ENCODE data around the gene PGS1. TPM values are rescaled to one million over a fixed set of nuclear protein-coding genes. Genes with fewer than 3 reads are reported as not detected.

PGS1 gene
- polyA plus RNA-seq, 2 donors, result 13.9 to 14.2 TPM

GRCh38 chr17:78435330-78436005, 57.0 kb downstream of the PGS1 start:
- H3K27ac ChIP-seq (ENCODE audit: low read depth in 2 of 2, low read length in 1 of 2), result no peak overlapping the region
- H3K4me3 ChIP-seq (ENCODE audit: low read depth in 1 of 2, low read length in 2 of 2), result no peak overlapping the region
- H3K4me1 ChIP-seq (ENCODE audit: control insufficient read depth in 2 of 2, insufficient read depth in 2 of 2, low read length in 1 of 2), result peaks cover 4 to 7% of the 10 kb centered on the region in 2 donors
- no peaks in the 10 kb centered on the region for H3K27me3 ChIP-seq (ENCODE audit: control insufficient read depth in 1 of 2, insufficient read depth in 2 of 2, low read length in 2 of 2)
- H3K9me3 ChIP-seq (ENCODE audit: control insufficient read depth in 2 of 2, insufficient read depth in 1 of 2, low read depth in 1 of 2, low read length in 1 of 2), result no peaks in the 10 kb centered on the region
- no peaks in the 10 kb centered on the region for H3K36me3 ChIP-seq (ENCODE audit: control insufficient read depth in 2 of 2, insufficient read depth in 2 of 2, low read length in 1 of 2)
- WGBS, 2 donors, result 71 to 76% methylated on average over 19 of the region's 19 CpGs

GRCh38 chr17:78437508-78438169, 59.2 kb downstream of the PGS1 start:
- Histone ChIP-seq H3K4me1 (ENCODE audit: control insufficient read depth in 2 of 2, insufficient read depth in 2 of 2, low read length in 1 of 2) (peaks cover 4% of the 10 kb centered on the region in 2 donors), H3K27me3 (ENCODE audit: control insufficient read depth in 1 of 2, insufficient read depth in 2 of 2, low read length in 2 of 2) (no peaks in the 10 kb centered on the region), H3K9me3 (ENCODE audit: control insufficient read depth in 2 of 2, insufficient read depth in 1 of 2, low read depth in 1 of 2, low read length in 1 of 2) (no peaks in the 10 kb centered on the region), H3K36me3 (ENCODE audit: control insufficient read depth in 2 of 2, insufficient read depth in 2 of 2, low read length in 1 of 2) (no peaks in the 10 kb centered on the region), H3K4me3 (ENCODE audit: low read depth in 1 of 2, low read length in 2 of 2) (no peak overlapping the region), H3K27ac (ENCODE audit: low read depth in 2 of 2, low read length in 1 of 2) (no peak overlapping the region)
- WGBS, 2 donors, result 66 to 74% methylated on average over 20 of the region's 20 CpGs

- Histone ChIP-seq H3K9me3 (ENCODE audit: control insufficient read depth in 2 of 2, insufficient read depth in 1 of 2, low read depth in 1 of 2, low read length in 1 of 2) (no peaks in the 10 kb centered on the region), H3K4me3 (ENCODE audit: low read depth in 1 of 2, low read length in 2 of 2) (no peak overlapping the region), H3K27me3 (ENCODE audit: control insufficient read depth in 1 of 2, insufficient read depth in 2 of 2, low read length in 2 of 2) (no peaks in the 10 kb centered on the region), H3K36me3 (ENCODE audit: control insufficient read depth in 2 of 2, insufficient read depth in 2 of 2, low read length in 1 of 2) (no peaks in the 10 kb centered on the region), H3K4me1 (ENCODE audit: control insufficient read depth in 2 of 2, insufficient read depth in 2 of 2, low read length in 1 of 2) (peaks cover 0 to 4% of the 10 kb centered on the region in 2 donors), H3K27ac (ENCODE audit: low read depth in 2 of 2, low read length in 1 of 2) (no peak overlapping the region)
- 80 to 93% methylated on average over 9 of the region's 10 CpGs for WGBS, 2 donors
Observed at GRCh38 chr17:78438271-78438691, 59.8 kb downstream of the PGS1 start.

DNA sequence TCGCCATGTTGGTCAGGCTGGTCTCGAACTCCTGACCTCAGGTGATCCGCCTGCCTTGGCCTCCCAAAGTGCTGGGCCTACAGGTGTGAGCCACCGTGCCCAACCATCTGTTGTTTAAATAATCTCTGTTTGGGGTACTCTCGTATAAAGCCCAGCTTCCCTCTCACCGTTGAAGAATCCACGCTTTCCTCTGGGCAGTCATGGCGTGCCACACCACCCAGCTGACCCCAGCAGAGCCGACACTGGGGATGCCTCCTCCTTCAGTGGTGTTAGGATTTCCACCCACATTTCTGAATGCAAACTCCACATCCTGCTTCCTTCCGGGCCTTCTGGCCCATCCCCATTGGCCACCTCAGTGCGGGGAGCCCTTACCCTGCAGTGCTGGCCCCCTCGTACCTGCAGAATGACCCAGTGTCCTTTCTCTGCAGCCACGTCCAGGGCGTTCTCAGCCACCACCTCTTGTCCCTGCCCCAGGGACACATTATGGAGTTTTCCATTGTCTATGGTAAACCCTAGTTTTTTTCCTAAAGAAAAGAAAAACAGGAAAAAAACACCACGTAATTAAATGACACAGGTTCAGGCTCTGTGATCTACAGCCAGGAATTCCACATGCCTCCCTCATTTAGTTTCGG, 60.4 kb downstream of the PGS1 start:
- H3K27me3 ChIP-seq (ENCODE audit: control insufficient read depth in 1 of 2, insufficient read depth in 2 of 2, low read length in 2 of 2), result no peaks in the 10 kb centered on the region
- H3K27ac ChIP-seq (ENCODE audit: low read depth in 2 of 2, low read length in 1 of 2), result no peak overlapping the region
- H3K36me3 ChIP-seq (ENCODE audit: control insufficient read depth in 2 of 2, insufficient read depth in 2 of 2, low read length in 1 of 2), result no peaks in the 10 kb centered on the region
- 78 to 83% methylated on average over 16 of the region's 16 CpGs for WGBS, 2 donors
- no peak overlapping the region for H3K4me3 ChIP-seq (ENCODE audit: low read depth in 1 of 2, low read length in 2 of 2)
- H3K4me1 ChIP-seq (ENCODE audit: control insufficient read depth in 2 of 2, insufficient read depth in 2 of 2, low read length in 1 of 2), result peaks cover 0 to 4% of the 10 kb centered on the region in 2 donors
- no peaks in the 10 kb centered on the region for H3K9me3 ChIP-seq (ENCODE audit: control insufficient read depth in 2 of 2, insufficient read depth in 1 of 2, low read depth in 1 of 2, low read length in 1 of 2)

GRCh38 chr17:78441271-78441971, 63.0 kb downstream of the PGS1 start:
- Histone ChIP-seq H3K36me3 (ENCODE audit: control insufficient read depth in 2 of 2, insufficient read depth in 2 of 2, low read length in 1 of 2) (no peaks in the 10 kb centered on the region), H3K4me1 (ENCODE audit: control insufficient read depth in 2 of 2, insufficient read depth in 2 of 2, low read length in 1 of 2) (peaks cover 0 to 2% of the 10 kb centered on the region in 2 donors), H3K4me3 (ENCODE audit: low read depth in 1 of 2, low read length in 2 of 2) (no peak overlapping the region), H3K27me3 (ENCODE audit: control insufficient read depth in 1 of 2, insufficient read depth in 2 of 2, low read length in 2 of 2) (no peaks in the 10 kb centered on the region), H3K9me3 (ENCODE audit: control insufficient read depth in 2 of 2, insufficient read depth in 1 of 2, low read depth in 1 of 2, low read length in 1 of 2) (no peaks in the 10 kb centered on the region), H3K27ac (ENCODE audit: low read depth in 2 of 2, low read length in 1 of 2) (no peak overlapping the region)
- 49 to 68% methylated on average over 12 of the region's 12 CpGs for WGBS, 2 donors

DNA sequence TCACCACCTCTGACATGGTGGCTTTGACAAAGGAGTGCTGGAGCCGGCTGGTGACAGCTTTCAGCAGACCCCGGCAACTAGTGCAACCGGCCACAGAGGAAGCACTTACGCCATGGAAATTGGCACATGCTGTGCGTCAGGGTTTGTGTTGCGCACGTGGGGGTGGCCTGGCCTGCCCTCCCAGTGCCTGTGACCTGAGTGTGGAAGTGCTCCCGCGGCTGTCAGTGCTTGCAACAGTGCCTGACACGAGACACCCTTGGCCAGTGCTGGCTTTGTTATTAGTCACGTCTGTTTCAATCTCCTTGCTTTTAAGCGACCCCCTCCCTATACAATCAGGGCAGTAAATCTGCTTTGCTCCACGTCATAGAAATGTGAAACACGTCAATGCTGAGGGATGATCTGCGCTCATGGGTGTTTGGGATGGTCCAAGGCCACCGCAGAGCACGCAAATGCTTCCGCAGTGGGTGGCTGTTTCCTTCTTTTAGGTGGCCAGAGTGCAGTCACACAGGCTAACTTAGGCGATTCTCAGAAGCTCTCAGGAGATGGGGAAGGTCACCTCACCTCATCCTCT, 64.3 kb downstream of the PGS1 start:
- no peaks in the 10 kb centered on the region for H3K27me3 ChIP-seq (ENCODE audit: control insufficient read depth in 1 of 2, insufficient read depth in 2 of 2, low read length in 2 of 2)
- H3K27ac ChIP-seq (ENCODE audit: low read depth in 2 of 2, low read length in 1 of 2), result no peak overlapping the region
- no peak overlapping the region for H3K4me3 ChIP-seq (ENCODE audit: low read depth in 1 of 2, low read length in 2 of 2)
- no peaks in the 10 kb centered on the region for H3K9me3 ChIP-seq (ENCODE audit: control insufficient read depth in 2 of 2, insufficient read depth in 1 of 2, low read depth in 1 of 2, low read length in 1 of 2)
- no peaks in the 10 kb centered on the region for H3K4me1 ChIP-seq (ENCODE audit: control insufficient read depth in 2 of 2, insufficient read depth in 2 of 2, low read length in 1 of 2)
- WGBS, 2 donors, result 61 to 65% methylated on average over 19 of the region's 19 CpGs
- H3K36me3 ChIP-seq (ENCODE audit: control insufficient read depth in 2 of 2, insufficient read depth in 2 of 2, low read length in 1 of 2), result no peaks in the 10 kb centered on the region

DNA sequence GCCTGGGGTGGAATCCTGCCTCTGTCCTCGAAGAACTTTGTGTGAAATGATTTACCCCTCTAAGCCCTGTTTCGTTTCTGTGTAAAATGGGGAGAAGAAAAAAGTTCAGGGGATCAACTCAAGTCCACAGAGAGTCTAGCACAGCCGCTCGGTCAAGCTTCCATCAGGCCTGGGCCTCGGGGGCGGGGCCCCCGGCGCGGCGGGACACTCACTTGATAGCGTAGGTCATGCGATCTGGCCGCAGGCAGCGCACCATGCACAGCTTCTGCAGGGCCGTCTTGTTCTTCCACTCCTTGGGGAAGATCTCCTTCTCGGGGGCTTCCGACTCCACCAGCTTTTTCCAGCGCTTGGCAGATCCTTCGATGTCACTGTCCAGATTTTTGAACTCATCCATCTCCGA, 65.9 kb downstream of the PGS1 start:
- H3K36me3 ChIP-seq (ENCODE audit: control insufficient read depth in 2 of 2, insufficient read depth in 2 of 2, low read length in 1 of 2), result no peaks in the 10 kb centered on the region
- WGBS, 2 donors, result 85 to 88% methylated on average over 20 of the region's 20 CpGs
- no peaks in the 10 kb centered on the region for H3K27me3 ChIP-seq (ENCODE audit: control insufficient read depth in 1 of 2, insufficient read depth in 2 of 2, low read length in 2 of 2)
- H3K27ac ChIP-seq (ENCODE audit: low read depth in 2 of 2, low read length in 1 of 2), result no peak overlapping the region
- H3K4me3 ChIP-seq (ENCODE audit: low read depth in 1 of 2, low read length in 2 of 2), result no peak overlapping the region
- no peaks in the 10 kb centered on the region for H3K9me3 ChIP-seq (ENCODE audit: control insufficient read depth in 2 of 2, insufficient read depth in 1 of 2, low read depth in 1 of 2, low read length in 1 of 2)
- H3K4me1 ChIP-seq (ENCODE audit: control insufficient read depth in 2 of 2, insufficient read depth in 2 of 2, low read length in 1 of 2), result no peaks in the 10 kb centered on the region

DNA sequence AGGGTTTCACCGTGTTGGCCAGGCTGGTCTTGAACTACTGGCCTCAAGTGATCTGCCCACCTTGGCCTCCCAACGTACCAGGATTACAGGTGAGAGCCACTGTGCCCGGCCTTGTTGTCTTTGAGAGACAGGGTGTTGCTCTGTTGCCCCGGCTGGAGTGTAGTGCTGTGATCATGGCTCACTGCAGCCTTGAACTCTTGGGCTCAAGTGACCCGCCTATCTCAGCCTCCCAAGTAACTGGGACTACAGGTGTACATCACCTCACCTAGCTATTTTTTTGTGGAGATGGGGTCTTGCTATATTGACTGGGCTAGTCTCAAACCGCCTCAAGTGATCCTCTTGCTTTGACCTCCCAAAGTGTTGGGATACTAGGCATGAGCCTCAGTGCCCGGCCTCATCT, 68.4 kb downstream of the PGS1 start:
- Histone ChIP-seq H3K27ac (ENCODE audit: low read depth in 2 of 2, low read length in 1 of 2) (no peak overlapping the region), H3K9me3 (ENCODE audit: control insufficient read depth in 2 of 2, insufficient read depth in 1 of 2, low read depth in 1 of 2, low read length in 1 of 2) (no peaks in the 10 kb centered on the region), H3K36me3 (ENCODE audit: control insufficient read depth in 2 of 2, insufficient read depth in 2 of 2, low read length in 1 of 2) (no peaks in the 10 kb centered on the region), H3K4me1 (ENCODE audit: control insufficient read depth in 2 of 2, insufficient read depth in 2 of 2, low read length in 1 of 2) (no peaks in the 10 kb centered on the region), H3K4me3 (ENCODE audit: low read depth in 1 of 2, low read length in 2 of 2) (no peak overlapping the region), H3K27me3 (ENCODE audit: control insufficient read depth in 1 of 2, insufficient read depth in 2 of 2, low read length in 2 of 2) (no peaks in the 10 kb centered on the region)
- 92 to 94% methylated on average over 7 of the region's 7 CpGs for WGBS, 2 donors

DNA sequence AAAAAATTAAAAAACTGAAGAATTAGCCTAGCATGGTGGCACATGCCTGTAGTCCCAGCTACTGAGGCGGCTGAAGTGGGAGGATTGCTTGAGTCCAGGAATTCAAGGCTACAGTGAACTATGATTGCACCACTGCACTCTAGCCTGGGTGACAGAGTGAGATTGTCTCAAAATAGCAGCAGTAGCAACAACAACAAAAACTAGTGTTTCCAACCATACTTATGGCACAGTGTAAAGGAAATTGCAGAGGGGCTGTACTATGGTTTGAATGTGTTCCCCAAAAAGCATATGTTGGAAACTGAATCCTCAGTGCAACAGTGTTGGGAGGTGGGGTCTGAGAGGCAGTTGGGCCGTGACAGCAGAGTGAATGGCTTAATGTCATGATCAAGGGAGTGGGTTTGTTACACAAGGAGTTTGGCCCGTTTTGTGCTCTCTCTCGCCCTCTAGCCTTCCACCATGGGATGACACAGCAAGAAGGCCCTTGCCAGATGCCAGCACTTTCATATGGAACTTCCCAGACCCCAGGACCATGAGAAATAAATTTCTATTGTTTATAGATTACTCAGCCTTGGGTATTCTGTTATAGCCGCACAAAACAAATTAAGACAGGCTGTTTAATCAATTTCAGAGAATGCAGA, 70.0 kb downstream of the PGS1 start:
- 69 to 73% methylated on average over 5 of the region's 5 CpGs for WGBS, 2 donors
- Histone ChIP-seq H3K4me1 (ENCODE audit: control insufficient read depth in 2 of 2, insufficient read depth in 2 of 2, low read length in 1 of 2) (no peaks in the 10 kb centered on the region), H3K27ac (ENCODE audit: low read depth in 2 of 2, low read length in 1 of 2) (no peak overlapping the region), H3K9me3 (ENCODE audit: control insufficient read depth in 2 of 2, insufficient read depth in 1 of 2, low read depth in 1 of 2, low read length in 1 of 2) (no peaks in the 10 kb centered on the region), H3K4me3 (ENCODE audit: low read depth in 1 of 2, low read length in 2 of 2) (no peak overlapping the region), H3K36me3 (ENCODE audit: control insufficient read depth in 2 of 2, insufficient read depth in 2 of 2, low read length in 1 of 2) (no peaks in the 10 kb centered on the region), H3K27me3 (ENCODE audit: control insufficient read depth in 1 of 2, insufficient read depth in 2 of 2, low read length in 2 of 2) (no peaks in the 10 kb centered on the region)

All from esophagus (tissue), 2 donors.